GM18858 (cell line): ENCODE measurements around the gene KDELR3.

ENCODE experiments used
- ATAC-seq: cut with Tn5 transposase; IDR thresholded peaks from one replicate; pipeline ENCODE4 v1.9.1; 2021; ENCODE audit not compliant: unreplicated experiment

The KDELR3 gene

GRCh38 chr22:38510416-38510970 is 42.6 kb downstream of the KDELR3 start:
- no peak for ATAC-seq

GRCh38 chr22:38513063-38513462 is 45.2 kb downstream of the KDELR3 start:
- ATAC-seq, result no peak

GRCh38 chr22:38518620-38519019 is 50.7 kb downstream of the KDELR3 start:
- ATAC-seq, result no peak

- no peak for ATAC-seq
Observed at GRCh38 chr22:38519453-38520250, 51.8 kb downstream of the KDELR3 start.

- ATAC-seq, result no peak
Observed at GRCh38 chr22:38523029-38523428, 55.1 kb downstream of the KDELR3 start.

- no peak for ATAC-seq
Observed at GRCh38 chr22:38523479-38523878, 55.6 kb downstream of the KDELR3 start.

GRCh38 chr22:38524429-38524828 is 56.5 kb downstream of the KDELR3 start:
- no peak for ATAC-seq

- ATAC-seq, result no peak
Observed at GRCh38 chr22:38531251-38531938, 63.5 kb downstream of the KDELR3 start.
